K562 (cell line): ENCODE results near the gene COL23A1. TPM values are rescaled to one million over a fixed set of nuclear protein-coding genes. Genes with fewer than 3 reads are reported as not detected.

Experiments
- ATAC-seq: fragments of 200-7000 bp; cut with Tn5 transposase; 3 replicates; pipeline ENCODE4 v1.9.1; 2020; ENCODE audit warnings: moderate library complexity
- BruUV-seq: library from RNA; stranded (reverse); fragments of 400-500 nt; replicated peaks from 2 replicates; lab custom pipeline; 2021; lab: Mats Ljungman, UMichigan
- CTCF ChIA-PET: fragments of 300-600 bp; formaldehyde crosslinking; extraction: SDS; loops from one replicate; lab custom pipeline; 2021; ENCODE audit warnings: low intra/inter-chr PET ratio; lab: Yijun Ruan, JAX
- POLR2A ChIA-PET: fragments of 300-600, 350-650 bp; sonication (Branson Sonifier 250); formaldehyde crosslinking; extraction: SDS; loops from one replicate; lab custom pipeline; 2021; ENCODE audit warnings: antibody characterized with exemption, inconsistent platforms; lab: Yijun Ruan, JAX
- DNase-seq, 4 experiments: peaks; one replicate each; pipeline versions ENCODE4 v3.0.0 to v3.0.0-alpha.2; 2011 to 2018; ENCODE audit warnings: low spot score in 3 of 4, mixed read lengths in 3 of 4; ENCODE audit errors: extremely low read depth in 1 of 4
- FAIRE-seq: peaks from 2 replicates; lab custom pipeline; 2011; peaks lifted over from hg19 to GRCh38; lab: Jason Lieb, UNC
- H2AFZ ChIP-seq: 2 replicates; pipeline ENCODE4 v1.6.0; 2011; ENCODE audit warnings: low read depth, low read length, control low read depth, inconsistent platforms
- H3K27ac ChIP-seq: fragments of 200-600 bp; 3 replicates; pipeline ENCODE4 v1.8.0; 2011; ENCODE audit warnings: low read depth, mild to moderate bottlenecking, control low read depth, inconsistent platforms, low read length, moderate library complexity, mixed read lengths; ENCODE audit errors: extremely low read depth
- H3K27me3 ChIP-seq, 2 experiments: fragments of 300-600 bp in 1 of 2; 2 replicates in 1 of 2; 3 replicates in 1 of 2; pipeline versions ENCODE4 v1.6.0 to v1.8.0; 2011; ENCODE audit warnings: inconsistent platforms in 2 of 2, low read length in 2 of 2, mild to moderate bottlenecking in 1 of 2, mixed read lengths in 1 of 2, moderate library complexity in 1 of 2; ENCODE audit not compliant: control insufficient read depth in 2 of 2, insufficient read depth in 2 of 2
- H3K36me3 ChIP-seq: fragments of 300-600 bp; 3 replicates; pipeline ENCODE4 v1.8.0; 2011; ENCODE audit warnings: mild to moderate bottlenecking, low read length, inconsistent platforms; ENCODE audit not compliant: control insufficient read depth, insufficient read depth
- H3K4me1 ChIP-seq, 2 experiments: fragments of 200-600 bp in 1 of 2; replicated peaks in 1 of 2; 2 replicates in 1 of 2; 3 replicates in 1 of 2; pipeline versions ENCODE4 v1.5.1 to v1.8.0; 2011; ENCODE audit warnings: inconsistent platforms in 2 of 2, low read length in 2 of 2, mild to moderate bottlenecking in 1 of 2, mixed read lengths in 1 of 2, moderate library complexity in 1 of 2; ENCODE audit not compliant: control insufficient read depth in 2 of 2, insufficient read depth in 2 of 2
- H3K4me2 ChIP-seq: 2 replicates; pipeline ENCODE4 v1.6.1; 2011; ENCODE audit warnings: low read length, control low read depth, inconsistent platforms, mixed read lengths; ENCODE audit not compliant: insufficient read depth
- H3K4me3 ChIP-seq: fragments of 200-600 bp; sonication (generic), shearing (Covaris generic); 2 replicates; pipeline ENCODE4 v1.5.1; 2016; ENCODE audit warnings: control low read depth, inconsistent platforms
- H3K79me2 ChIP-seq: fragments of 200-600 bp; 3 replicates; pipeline ENCODE4 v1.8.0; 2011; ENCODE audit warnings: low read length, inconsistent platforms; ENCODE audit not compliant: control insufficient read depth, insufficient read depth
- H3K9ac ChIP-seq, 2 experiments: 2 replicates each; pipeline versions ENCODE4 v1.6.0 to v1.6.1; 2011; ENCODE audit warnings: low read depth in 2 of 2, low read length in 2 of 2, control low read depth in 1 of 2, inconsistent platforms in 1 of 2, mild to moderate bottlenecking in 1 of 2, mixed read lengths in 1 of 2; ENCODE audit not compliant: insufficient read depth in 1 of 2
- H3K9me1 ChIP-seq: one replicate; pipeline ENCODE4 v1.6.0; 2011; ENCODE audit warnings: inconsistent platforms, mild to moderate bottlenecking, low read length, moderate library complexity; ENCODE audit not compliant: control insufficient read depth, insufficient read depth
- H3K9me3 ChIP-seq: replicated peaks from 2 replicates; pipeline ENCODE4 v1.5.1; 2011; ENCODE audit warnings: low read depth, low read length, inconsistent platforms; ENCODE audit not compliant: control insufficient read depth, insufficient read depth
- H4K20me1 ChIP-seq: replicated peaks from 2 replicates; pipeline ENCODE4 v1.6.1; 2011; ENCODE audit warnings: low read length, inconsistent platforms, mixed read lengths; ENCODE audit not compliant: control insufficient read depth, insufficient read depth
- COPS2 ChIP-seq: fragments of 450-650 bp; conservative IDR thresholded peaks from 2 replicates; pipeline ENCODE4 v1.6.1; 2016; ENCODE audit warnings: mild to moderate bottlenecking, moderate library complexity
- FUS ChIP-seq: fragments of 200-400 bp; formaldehyde crosslinking; optimal IDR thresholded peaks from 2 replicates; pipeline ENCODE3; 2017; ENCODE audit warnings: low read depth, low read length
- GATA2 ChIP-seq: sonication (generic); formaldehyde crosslinking; IDR thresholded peaks from 2 replicates; pipeline ENCODE4 v1.4.0; 2020; ENCODE audit warnings: mild to moderate bottlenecking, missing genetic modification reagents
- LARP7 ChIP-seq: fragments of 450-650 bp; IDR thresholded peaks from 2 replicates; pipeline ENCODE4 v1.6.1; 2016
- MECOM ChIP-seq: fragments of 250-450 bp; sonication (Bioruptor Pico); IDR thresholded peaks from 2 replicates; pipeline ENCODE4 v1.8.0; 2022; ENCODE audit warnings: inconsistent platforms
- MIER1 ChIP-seq: fragments of 450-650 bp; IDR thresholded peaks from 2 replicates; pipeline ENCODE4 v1.6.1; 2016; ENCODE audit warnings: antibody characterized with exemption, mild to moderate bottlenecking, low read depth
- NCOA1 ChIP-seq: fragments of 450-650 bp; IDR thresholded peaks from 2 replicates; pipeline ENCODE4 v1.6.1; 2016; ENCODE audit warnings: low read depth
- POU5F1 ChIP-seq: fragments of 150-350 bp; IDR thresholded peaks from 2 replicates; pipeline ENCODE4 v1.6.1; 2014; ENCODE audit warnings: borderline replicate concordance, low read length, low read depth, mild to moderate bottlenecking; ENCODE audit not compliant: partially characterized antibody
- PURB ChIP-seq: sonication (generic); formaldehyde crosslinking; IDR thresholded peaks from 2 replicates; pipeline ENCODE4 v1.9.0; 2021; ENCODE audit warnings: low read depth, mild to moderate bottlenecking, missing genetic modification reagents
- TBP ChIP-seq: optimal IDR thresholded peaks from 2 replicates; pipeline ENCODE3; 2011; ENCODE audit warnings: low read depth, low read length, improper control_type of control experiment
- TCF7 ChIP-seq: sonication (generic); IDR thresholded peaks from 2 replicates; pipeline ENCODE4 v1.6.1; 2016; ENCODE audit warnings: antibody characterized with exemption, borderline replicate concordance
- ZEB2 ChIP-seq: fragments of 450-650 bp; IDR thresholded peaks from 2 replicates; pipeline ENCODE4 v1.6.1; 2016
- ZNF224 ChIP-seq: sonication (generic); formaldehyde crosslinking; IDR thresholded peaks from 2 replicates; pipeline ENCODE4 v1.8.0; 2022; ENCODE audit warnings: mild to moderate bottlenecking, missing genetic modification reagents
- ZNF408 ChIP-seq: fragments of 250-450 bp; sonication (Bioruptor Pico); IDR thresholded peaks from 2 replicates; pipeline ENCODE4 v1.4.0; 2020; ENCODE audit warnings: low read depth, mild to moderate bottlenecking, moderate library complexity
- WGBS: fragments of 100-300 bp; shearing (Covaris generic); methylation state at CpG from one replicate; pipeline ENCODE4 v1.1.6; 2016; ENCODE audit warnings: low coverage, mixed read lengths; ENCODE audit not compliant: insufficient coverage; ENCODE audit errors: missing lambda C conversion rate; 5-methylcytosine and 5-hydroxymethylcytosine counted together
- in situ Hi-C: fragments of 300-500 bp; cut with MboI; formaldehyde crosslinking; loops from 4 replicates; pipeline ENCODE4 v1.15.0; 2018; ENCODE audit warnings: inconsistent platforms, mixed read lengths
- intact Hi-C: fragments of 100-400 bp; cut with micrococcal nuclease; formaldehyde crosslinking; loops from 2 replicates; pipeline ENCODE4 v1.14.2; 2022
- polyA plus RNA-seq, 8 experiments: library from polyadenylated mRNA; depleted of rRNA in 4 of 8; stranded (reverse) in 5 of 8; unstranded in 3 of 8; fragments of >200 nt; fragmentation: Nextera tagmentation in 2 of 8; fragmentation: Illumina TruSeq in 1 of 8; extraction: Ambion mirVana in 2 of 8; extraction: Trizol in 1 of 8; gene quantifications; 2 replicates each; pipeline versions ENCODE4 v1.2.1 to v1.2.3, GENCODE V29; 2011 to 2014; ENCODE audit warnings: inconsistent platforms in 1 of 8, missing spikeins in 1 of 8
- total RNA-seq, 7 experiments: library from RNA; depleted of rRNA in 6 of 7; stranded (reverse); fragments of >200 nt in 6 of 7; fragmentation: Illumina TruSeq in 2 of 7; extraction: Trizol in 2 of 7; gene quantifications; 2 replicates each; pipeline versions ENCODE4 v1.2.1 to v1.2.3, GENCODE V29; 2011 to 2021; ENCODE audit warnings: low replicate concordance in 1 of 7
- TF ChIP-seq, protein P1 (sequence below): sonication (generic); formaldehyde crosslinking; IDR thresholded peaks from 2 replicates; pipeline ENCODE4 v1.8.0; 2022; ENCODE audit warnings: mild to moderate bottlenecking, low read depth, missing genetic modification reagents
- TF ChIP-seq, protein P2 (sequence below): sonication (generic); formaldehyde crosslinking; IDR thresholded peaks from 2 replicates; pipeline ENCODE4 v1.8.1; 2023; ENCODE audit warnings: mild to moderate bottlenecking, missing genetic modification reagents
- TF ChIP-seq, protein P3 (sequence below), 3 experiments: IDR thresholded peaks in 2 of 3; conservative IDR thresholded peaks in 1 of 3; 2 replicates each; pipeline ENCODE4 v1.5.1; 2011 to 2012; ENCODE audit warnings: low read length in 3 of 3, mild to moderate bottlenecking in 3 of 3, control low read depth in 2 of 3, improper control_type of control experiment in 1 of 3, inconsistent platforms in 1 of 3, low read depth in 1 of 3, mixed read lengths in 1 of 3, moderate library complexity in 1 of 3; ENCODE audit not compliant: insufficient read depth in 2 of 3

The COL23A1 gene
- total and polyA plus RNA-seq, 9 of the 15 experiments (the other 6 are each of a cell fraction or from before 2014, with no cell fraction given): 0.09 TPM; not detected in 8

DNA sequence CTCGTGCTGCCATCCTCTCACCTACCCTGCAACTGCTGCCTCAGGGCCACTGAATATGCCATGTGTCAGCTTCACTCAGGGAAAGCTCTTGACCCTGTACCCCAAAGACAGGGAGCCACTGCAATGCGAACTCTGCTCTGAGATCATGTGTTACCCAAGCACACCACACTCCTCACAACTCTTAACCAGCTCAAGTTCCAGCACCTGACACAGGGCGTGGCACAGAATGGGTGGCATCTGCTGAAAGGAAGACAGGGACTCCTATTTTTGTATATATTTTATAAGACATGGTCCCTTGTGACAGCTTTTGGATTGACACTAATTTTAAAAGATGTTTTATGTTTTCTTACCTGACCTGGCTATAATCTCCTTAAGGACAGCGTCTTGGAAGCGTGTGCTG, 368.3 kb downstream of the COL23A1 start:
- no peak overlapping the region for H3K4me3 ChIP-seq
- H3K9me3 ChIP-seq: no peaks in the 10 kb centered on the region
- in situ Hi-C loops (no loop called here), intact Hi-C loops (no loop called here)
- H3K27me3 ChIP-seq: no peaks in the 10 kb centered on the region
- H3K36me3 ChIP-seq: peaks cover 73% of the 10 kb centered on the region; the same call in 2 of the 3 replicates
- no TSS peak for BruUV-seq
- ChIA-PET CTCF (no interaction called here), POLR2A (interaction anchor here (0.6 to 13.2 kb wide), 3 partner anchors 10 to 17 kb away, joined by 3 to 162 read pairs (median 14); partner anchors contain the start of genes HNRNPAB and PHYKPL)
- no peak overlapping the region for H3K27ac ChIP-seq
- H3K9me1 ChIP-seq: peaks cover 5% of the 10 kb centered on the region
- 68% methylated on average over 5 of the region's 5 CpGs for WGBS
- H3K9ac ChIP-seq: peak overlapping the region in 1 of 2 experiments; percentile 10; a peak in 1 of 4 replicates
- no peak for DNase-seq
- no peak for FAIRE-seq
- no peak overlapping the region for H3K4me2 ChIP-seq
- H4K20me1 ChIP-seq: peaks cover 9% of the 10 kb centered on the region
- H3K4me1 ChIP-seq: peaks cover 7 to 20% of the 10 kb centered on the region in 2 experiments; a peak in 3 of 5 replicates
- H3K79me2 ChIP-seq: no peaks in the 10 kb centered on the region
- no peak overlapping the region for H2AFZ ChIP-seq
- no peak for ATAC-seq
- TF ChIP-seq ZEB2 (no peak), ZNF224 (CRISPR knock-in tag) (no peak), POU5F1 (no peak), FUS (no peak), LARP7 (no peak), GATA2 (CRISPR knock-in tag) (no peak), COPS2 (no peak), PURB (CRISPR knock-in tag) (no peak), ZNF408 (CRISPR knock-in tag) (no peak), MECOM (no peak), MIER1 (no peak), NCOA1 (no peak), TBP (no peak), TCF7 (no peak)
- TF ChIP-seq, protein P1, sequence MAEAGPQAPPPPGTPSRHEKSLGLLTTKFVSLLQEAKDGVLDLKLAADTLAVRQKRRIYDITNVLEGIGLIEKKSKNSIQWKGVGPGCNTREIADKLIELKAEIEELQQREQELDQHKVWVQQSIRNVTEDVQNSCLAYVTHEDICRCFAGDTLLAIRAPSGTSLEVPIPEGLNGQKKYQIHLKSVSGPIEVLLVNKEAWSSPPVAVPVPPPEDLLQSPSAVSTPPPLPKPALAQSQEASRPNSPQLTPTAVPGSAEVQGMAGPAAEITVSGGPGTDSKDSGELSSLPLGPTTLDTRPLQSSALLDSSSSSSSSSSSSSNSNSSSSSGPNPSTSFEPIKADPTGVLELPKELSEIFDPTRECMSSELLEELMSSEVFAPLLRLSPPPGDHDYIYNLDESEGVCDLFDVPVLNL (CRISPR knock-in tag): no peak
- TF ChIP-seq, protein P2, sequence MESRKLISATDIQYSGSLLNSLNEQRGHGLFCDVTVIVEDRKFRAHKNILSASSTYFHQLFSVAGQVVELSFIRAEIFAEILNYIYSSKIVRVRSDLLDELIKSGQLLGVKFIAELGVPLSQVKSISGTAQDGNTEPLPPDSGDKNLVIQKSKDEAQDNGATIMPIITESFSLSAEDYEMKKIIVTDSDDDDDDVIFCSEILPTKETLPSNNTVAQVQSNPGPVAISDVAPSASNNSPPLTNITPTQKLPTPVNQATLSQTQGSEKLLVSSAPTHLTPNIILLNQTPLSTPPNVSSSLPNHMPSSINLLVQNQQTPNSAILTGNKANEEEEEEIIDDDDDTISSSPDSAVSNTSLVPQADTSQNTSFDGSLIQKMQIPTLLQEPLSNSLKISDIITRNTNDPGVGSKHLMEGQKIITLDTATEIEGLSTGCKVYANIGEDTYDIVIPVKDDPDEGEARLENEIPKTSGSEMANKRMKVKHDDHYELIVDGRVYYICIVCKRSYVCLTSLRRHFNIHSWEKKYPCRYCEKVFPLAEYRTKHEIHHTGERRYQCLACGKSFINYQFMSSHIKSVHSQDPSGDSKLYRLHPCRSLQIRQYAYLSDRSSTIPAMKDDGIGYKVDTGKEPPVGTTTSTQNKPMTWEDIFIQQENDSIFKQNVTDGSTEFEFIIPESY (CRISPR knock-in tag): no peak
- TF ChIP-seq, protein P3, sequence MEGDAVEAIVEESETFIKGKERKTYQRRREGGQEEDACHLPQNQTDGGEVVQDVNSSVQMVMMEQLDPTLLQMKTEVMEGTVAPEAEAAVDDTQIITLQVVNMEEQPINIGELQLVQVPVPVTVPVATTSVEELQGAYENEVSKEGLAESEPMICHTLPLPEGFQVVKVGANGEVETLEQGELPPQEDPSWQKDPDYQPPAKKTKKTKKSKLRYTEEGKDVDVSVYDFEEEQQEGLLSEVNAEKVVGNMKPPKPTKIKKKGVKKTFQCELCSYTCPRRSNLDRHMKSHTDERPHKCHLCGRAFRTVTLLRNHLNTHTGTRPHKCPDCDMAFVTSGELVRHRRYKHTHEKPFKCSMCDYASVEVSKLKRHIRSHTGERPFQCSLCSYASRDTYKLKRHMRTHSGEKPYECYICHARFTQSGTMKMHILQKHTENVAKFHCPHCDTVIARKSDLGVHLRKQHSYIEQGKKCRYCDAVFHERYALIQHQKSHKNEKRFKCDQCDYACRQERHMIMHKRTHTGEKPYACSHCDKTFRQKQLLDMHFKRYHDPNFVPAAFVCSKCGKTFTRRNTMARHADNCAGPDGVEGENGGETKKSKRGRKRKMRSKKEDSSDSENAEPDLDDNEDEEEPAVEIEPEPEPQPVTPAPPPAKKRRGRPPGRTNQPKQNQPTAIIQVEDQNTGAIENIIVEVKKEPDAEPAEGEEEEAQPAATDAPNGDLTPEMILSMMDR (IDR thresholded peaks at IDR 0.05 in 2 of 3, conservative IDR thresholded peaks at IDR 0.05 in 1 of 3; ENCODE audit: insufficient read depth in 2 of 3, low read depth in 1 of 3, low read length in 3 of 3): no peak
